Fibroblast of the aortic adventitia (primary cell): ENCODE measurements around the gene TLE1. TPM values are rescaled to one million over a fixed set of nuclear protein-coding genes. Genes with fewer than 3 reads are reported as not detected.

Experiments used
- DNase-seq: peaks from one replicate; pipeline ENCODE4 v3.0.0-alpha.2; 2010; ENCODE audit warnings: low read depth
- H3K4me3 ChIP-seq: 2 replicates; pipeline ENCODE4 v1.5.1; 2011; ENCODE audit warnings: low read depth, mild to moderate bottlenecking, control low read depth, low read length, moderate library complexity
- total RNA-seq: library from RNA; depleted of rRNA; stranded (reverse); fragments of >200 nt; gene quantifications from 2 replicates; pipeline ENCODE4 v1.2.3, GENCODE V29; 2012; ENCODE audit warnings: low replicate concordance
- TF ChIP-seq, protein P1 (sequence below): IDR thresholded peaks from 2 replicates; pipeline ENCODE4 v1.5.1; 2011; ENCODE audit warnings: mild to moderate bottlenecking, low read length, control low read depth, inconsistent platforms; ENCODE audit not compliant: insufficient read depth

The TLE1 gene
- total RNA-seq, 1 donor, result 49.5 TPM

GRCh38 chr9:81626511-81626910 is 62.8 kb downstream of the TLE1 start:
- no peak for DNase-seq
- H3K4me3 ChIP-seq, result no peak overlapping the region
- TF ChIP-seq, protein P1, sequence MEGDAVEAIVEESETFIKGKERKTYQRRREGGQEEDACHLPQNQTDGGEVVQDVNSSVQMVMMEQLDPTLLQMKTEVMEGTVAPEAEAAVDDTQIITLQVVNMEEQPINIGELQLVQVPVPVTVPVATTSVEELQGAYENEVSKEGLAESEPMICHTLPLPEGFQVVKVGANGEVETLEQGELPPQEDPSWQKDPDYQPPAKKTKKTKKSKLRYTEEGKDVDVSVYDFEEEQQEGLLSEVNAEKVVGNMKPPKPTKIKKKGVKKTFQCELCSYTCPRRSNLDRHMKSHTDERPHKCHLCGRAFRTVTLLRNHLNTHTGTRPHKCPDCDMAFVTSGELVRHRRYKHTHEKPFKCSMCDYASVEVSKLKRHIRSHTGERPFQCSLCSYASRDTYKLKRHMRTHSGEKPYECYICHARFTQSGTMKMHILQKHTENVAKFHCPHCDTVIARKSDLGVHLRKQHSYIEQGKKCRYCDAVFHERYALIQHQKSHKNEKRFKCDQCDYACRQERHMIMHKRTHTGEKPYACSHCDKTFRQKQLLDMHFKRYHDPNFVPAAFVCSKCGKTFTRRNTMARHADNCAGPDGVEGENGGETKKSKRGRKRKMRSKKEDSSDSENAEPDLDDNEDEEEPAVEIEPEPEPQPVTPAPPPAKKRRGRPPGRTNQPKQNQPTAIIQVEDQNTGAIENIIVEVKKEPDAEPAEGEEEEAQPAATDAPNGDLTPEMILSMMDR, result no peak

GRCh38 chr9:81625969-81626368 is 63.4 kb downstream of the TLE1 start:
- no peak overlapping the region for H3K4me3 ChIP-seq
- TF ChIP-seq, protein P1, result no peak
- DNase-seq, result no peak

- no peak overlapping the region for H3K4me3 ChIP-seq
- TF ChIP-seq, protein P1, result no peak
- no peak for DNase-seq
These were observed 65.6 kb downstream of the TLE1 start for GRCh38 chr9:81623778-81624177.

DNA sequence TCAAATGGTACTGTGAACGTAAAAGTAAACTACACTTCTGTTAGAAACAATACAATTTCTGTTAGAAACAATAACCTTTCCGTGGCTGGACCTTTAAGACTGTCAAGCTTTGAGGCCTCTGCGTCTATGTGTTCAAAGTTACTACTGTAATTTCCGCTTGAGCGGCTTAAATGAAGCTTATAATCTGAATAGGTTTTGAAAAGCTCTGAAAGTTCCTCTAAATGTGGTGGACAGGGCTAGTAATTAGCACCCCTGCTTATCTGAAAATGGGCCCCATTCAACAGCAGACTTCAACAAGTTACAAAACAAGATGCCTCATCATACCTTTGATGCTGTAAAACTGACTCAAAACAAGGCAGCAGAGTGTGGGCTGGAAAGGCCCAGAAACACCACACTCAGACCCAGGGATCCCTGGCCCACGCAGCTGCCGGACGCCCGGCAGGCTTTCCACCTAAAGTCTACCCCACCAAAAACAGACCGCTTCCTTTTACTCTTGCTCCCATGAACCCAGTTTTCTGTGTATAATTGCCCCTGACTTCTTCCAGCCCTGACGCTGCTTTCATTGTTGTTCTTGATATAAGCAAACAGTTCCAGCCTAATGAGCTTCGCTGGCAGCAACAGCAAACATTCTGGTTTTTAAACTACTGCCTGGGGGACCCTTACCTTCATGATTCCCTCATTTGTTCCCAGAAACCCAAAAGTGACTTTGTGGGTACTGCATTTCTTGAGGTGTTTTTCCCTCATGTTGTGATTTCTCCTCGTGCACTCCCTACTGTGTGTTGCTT is 66.7 kb downstream of the TLE1 start:
- H3K4me3 ChIP-seq, result no peak overlapping the region
- DNase-seq, result no peak
- TF ChIP-seq, protein P1, result no peak

- H3K4me3 ChIP-seq, result no peak overlapping the region
- TF ChIP-seq, protein P1, result no peak
- no peak for DNase-seq
These were observed 67.5 kb downstream of the TLE1 start for GRCh38 chr9:81621785-81622259.

GRCh38 chr9:81621118-81621517 is 68.2 kb downstream of the TLE1 start:
- TF ChIP-seq, protein P1, result no peak
- no peak for DNase-seq

DNA sequence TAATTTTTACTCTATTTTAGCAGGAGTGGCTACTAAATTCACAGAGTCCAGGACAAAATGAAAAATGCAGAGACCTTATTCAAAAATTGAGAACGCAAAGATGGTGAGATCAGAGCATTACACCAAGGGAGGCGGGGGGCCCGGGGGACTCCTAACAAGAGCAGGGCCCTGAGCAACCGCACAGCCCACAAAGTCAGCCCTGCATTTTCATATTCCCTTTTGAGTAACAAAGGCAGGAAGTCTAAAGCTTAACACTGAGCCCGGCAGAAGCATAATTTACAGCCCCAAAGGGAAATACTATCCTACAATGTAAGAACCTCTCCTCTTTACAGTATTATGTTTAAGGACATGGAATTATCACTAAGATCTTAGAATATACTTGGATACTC is 69.4 kb downstream of the TLE1 start:
- TF ChIP-seq, protein P1, result no peak
- no peak overlapping the region for H3K4me3 ChIP-seq
- no peak for DNase-seq

More at GRCh38 chr9:81621118-81621517, 68.2 kb downstream of the TLE1 start:
- H3K4me3 ChIP-seq, result no peak overlapping the region
